Measurements from ENCODE around the gene AIG1.

DNA sequence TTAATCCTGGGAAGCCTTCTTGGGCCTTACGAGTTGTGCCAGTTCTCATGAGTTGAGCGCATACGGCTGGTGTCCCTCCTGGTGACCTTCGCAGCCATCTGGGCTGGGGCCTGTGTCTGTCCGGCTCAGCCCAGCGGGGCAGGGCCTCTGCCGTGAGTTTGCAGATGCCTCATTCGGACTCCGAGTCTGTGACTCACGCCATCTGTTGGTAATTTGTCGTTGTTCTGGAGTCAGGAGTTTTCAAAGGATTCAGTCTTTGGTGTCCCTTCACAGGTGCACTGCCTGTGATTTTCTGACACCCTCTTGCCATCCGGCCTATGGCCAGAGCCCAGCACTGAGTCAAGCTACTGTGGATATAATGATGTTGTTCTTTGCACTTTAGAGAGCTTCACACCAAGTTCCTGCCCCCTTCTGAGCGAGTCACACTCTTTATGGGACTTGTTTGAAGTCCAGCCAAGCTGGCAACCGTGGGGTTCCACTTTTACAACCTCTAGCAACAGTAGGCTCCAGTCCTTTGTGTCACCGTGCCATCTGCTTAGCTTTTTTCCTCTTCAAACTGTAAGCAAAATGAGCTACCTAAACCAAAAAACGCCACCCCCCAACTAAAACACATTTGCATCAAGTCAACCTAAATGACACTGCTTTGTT lies 175.6 kb downstream of the AIG1 start:
- TF ChIP-seq, protein P1, sequence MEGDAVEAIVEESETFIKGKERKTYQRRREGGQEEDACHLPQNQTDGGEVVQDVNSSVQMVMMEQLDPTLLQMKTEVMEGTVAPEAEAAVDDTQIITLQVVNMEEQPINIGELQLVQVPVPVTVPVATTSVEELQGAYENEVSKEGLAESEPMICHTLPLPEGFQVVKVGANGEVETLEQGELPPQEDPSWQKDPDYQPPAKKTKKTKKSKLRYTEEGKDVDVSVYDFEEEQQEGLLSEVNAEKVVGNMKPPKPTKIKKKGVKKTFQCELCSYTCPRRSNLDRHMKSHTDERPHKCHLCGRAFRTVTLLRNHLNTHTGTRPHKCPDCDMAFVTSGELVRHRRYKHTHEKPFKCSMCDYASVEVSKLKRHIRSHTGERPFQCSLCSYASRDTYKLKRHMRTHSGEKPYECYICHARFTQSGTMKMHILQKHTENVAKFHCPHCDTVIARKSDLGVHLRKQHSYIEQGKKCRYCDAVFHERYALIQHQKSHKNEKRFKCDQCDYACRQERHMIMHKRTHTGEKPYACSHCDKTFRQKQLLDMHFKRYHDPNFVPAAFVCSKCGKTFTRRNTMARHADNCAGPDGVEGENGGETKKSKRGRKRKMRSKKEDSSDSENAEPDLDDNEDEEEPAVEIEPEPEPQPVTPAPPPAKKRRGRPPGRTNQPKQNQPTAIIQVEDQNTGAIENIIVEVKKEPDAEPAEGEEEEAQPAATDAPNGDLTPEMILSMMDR (IDR thresholded peaks at IDR 0.05; ENCODE audit: poor library complexity) = no peak
- TF ChIP-seq EZH2 (IDR thresholded peaks at IDR 0.05; ENCODE audit: borderline replicate concordance) (no peak), EZH2phosphoT487 (IDR thresholded peaks at IDR 0.05; ENCODE audit: low read depth, severe bottlenecking, unreplicated experiment) (no peak)

Measured in hepatocyte (in vitro differentiated cells).